GM12892 (cell line): ENCODE results near the gene ABI3BP.

Source experiments
- POLR2A ChIP-seq: IDR thresholded peaks from 2 replicates; pipeline ENCODE4 v1.6.1; 2011; ENCODE audit warnings: low read depth, low read length, control low read depth
- TAF1 ChIP-seq: IDR thresholded peaks from 2 replicates; pipeline ENCODE4 v1.6.1; 2011; ENCODE audit warnings: low read depth, mild to moderate bottlenecking, control low read depth, low read length, borderline replicate concordance

DNA sequence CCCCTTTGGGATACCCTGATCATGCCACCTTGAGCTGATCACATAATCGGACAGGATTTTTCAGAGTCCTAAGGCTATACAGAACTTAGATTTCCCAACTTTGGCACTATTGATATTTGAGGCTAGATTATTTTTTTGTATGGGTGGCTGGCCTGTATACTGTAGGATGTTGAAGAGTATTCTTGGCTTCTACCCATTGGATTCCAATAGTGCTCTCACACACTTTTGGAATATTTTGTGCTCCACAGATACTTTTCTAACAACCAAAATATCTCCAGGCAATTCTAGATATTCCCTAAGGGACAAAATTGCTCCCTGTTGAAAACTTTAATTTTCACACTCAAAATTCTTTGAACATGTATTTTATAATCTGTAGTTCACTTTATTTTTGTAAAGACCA is 125.1 kb downstream of the ABI3BP start:
- TF ChIP-seq TAF1 (no peak), POLR2A (no peak)
